ENCODE data around the gene PPP1R14B.
"Not testable (repeated sequence)": the region's sequence is repeated elsewhere in the genome, so short reads cannot be mapped to it uniquely, and the experiment has no call there.

PPP1R14B gene

GRCh38 chr11:64260147-64260708 lies 13.5 kb upstream of the PPP1R14B start:
- DNase-seq = no peak

GRCh38 chr11:64259533-64260067 lies 12.9 kb upstream of the PPP1R14B start:
- peak; percentile 49 for DNase-seq

GRCh38 chr11:64258946-64259532 lies 12.3 kb upstream of the PPP1R14B start:
- DNase-seq = no peak

GRCh38 chr11:64258356-64258755 lies 11.6 kb upstream of the PPP1R14B start:
- no peak for DNase-seq

- no peak for DNase-seq
Measured at GRCh38 chr11:64256300-64256699, 9.6 kb upstream of the PPP1R14B start.

GRCh38 chr11:64255135-64256128 lies 8.7 kb upstream of the PPP1R14B start:
- no peak for DNase-seq

- DNase-seq = no peak
Measured at GRCh38 chr11:64254326-64254725, 7.6 kb upstream of the PPP1R14B start.

GRCh38 chr11:64253481-64253880 lies 6.7 kb upstream of the PPP1R14B start:
- no peak for DNase-seq

- no peak for DNase-seq
Measured at GRCh38 chr11:64253043-64253442, 6.3 kb upstream of the PPP1R14B start.

- peak; percentile 51 for DNase-seq
Measured at GRCh38 chr11:64252003-64252872, 5.5 kb upstream of the PPP1R14B start.

- DNase-seq = no peak
Measured at GRCh38 chr11:64251753-64252002, 4.9 kb upstream of the PPP1R14B start.

- DNase-seq = peak; percentile 70
Measured at GRCh38 chr11:64251016-64251752, 4.4 kb upstream of the PPP1R14B start, which contains the start of gene PLCB3. TSS of gene PLCB3 (plus strand) at chr11:64251530. CDS start at chr11:64251650, 120 bp downstream.

GRCh38 chr11:64250415-64251015 lies 3.8 kb upstream of the PPP1R14B start:
- DNase-seq = no peak

- no peak for DNase-seq
Measured at GRCh38 chr11:64249563-64250414, 3.0 kb upstream of the PPP1R14B start.

GRCh38 chr11:64249038-64249437 lies 2.3 kb upstream of the PPP1R14B start:
- no peak for DNase-seq

- no peak for DNase-seq
Measured at GRCh38 chr11:64248578-64248977, 1.8 kb upstream of the PPP1R14B start.

GRCh38 chr11:64247729-64248531 lies 1.2 kb upstream of the PPP1R14B start:
- DNase-seq = no peak

- DNase-seq = not testable (repeated sequence)
Measured at GRCh38 chr11:64246621-64246870, 197 bp downstream of the PPP1R14B start.

GRCh38 chr11:64245797-64246620 lies 734 bp downstream of the PPP1R14B start:
- peak; percentile 78 for DNase-seq
